ENCODE results near the gene LYG1. TPM values are rescaled to one million over a fixed set of nuclear protein-coding genes. Genes with fewer than 3 reads are reported as not detected.

Gene LYG1
- total and polyA plus RNA-seq, 2 donors (not counting 1 experiment from before 2014, with no cell fraction given): 0.44 to 0.50 TPM

DNA sequence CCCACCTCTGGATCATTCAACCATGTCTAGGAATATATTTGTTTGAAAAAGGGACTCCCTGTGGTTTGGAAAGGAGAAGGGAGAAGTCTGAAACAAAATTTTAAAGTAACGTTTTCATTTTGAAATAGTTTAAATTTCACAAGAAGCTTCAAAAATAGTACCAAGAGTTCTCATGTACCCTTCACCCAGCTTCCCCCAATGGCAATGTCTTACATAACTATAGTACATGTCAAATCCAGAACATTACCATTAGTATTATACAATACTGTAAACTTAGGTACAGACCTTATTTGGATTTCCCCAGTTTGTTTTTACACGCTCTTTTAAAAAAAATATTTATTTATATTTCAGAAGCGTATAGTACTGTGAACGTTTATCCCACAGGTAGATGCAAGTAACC lies 41.5 kb downstream of the LYG1 start:
- Histone ChIP-seq H4K20me1 (ENCODE audit: control insufficient read depth, extremely low read depth, insufficient read depth, low read length) (no peaks in the 10 kb centered on the region), H3K27me3 (ENCODE audit: control insufficient read depth, insufficient read depth, low read length) (no peaks in the 10 kb centered on the region), H3K36me3 (ENCODE audit: control insufficient read depth, insufficient read depth, low read length) (no peaks in the 10 kb centered on the region), H3K4me2 (ENCODE audit: extremely low read depth, insufficient read depth, low read length) (no peak overlapping the region), H3K9me3 (ENCODE audit: control insufficient read depth, insufficient read depth, low read depth, low read length) (no peaks in the 10 kb centered on the region), H3K27ac (ENCODE audit: insufficient read depth, low read length) (no peak overlapping the region), H3K9ac (ENCODE audit: insufficient read depth, low read length) (no peak overlapping the region), H3K79me2 (ENCODE audit: control insufficient read depth, insufficient read depth, low read length) (no peaks in the 10 kb centered on the region), H3K4me3 (replicated peaks in 1 of 4; ENCODE audit: control extremely low read depth in 1 of 4, insufficient read depth in 1 of 4, low read depth in 3 of 4, low read length in 4 of 4) (no peak overlapping the region), H3K4me1 (ENCODE audit: control insufficient read depth, extremely low read depth, insufficient read depth, low read length) (no peaks in the 10 kb centered on the region), H2AFZ (ENCODE audit: low read length) (no peak overlapping the region)
- DNase-seq (ENCODE audit: low read depth in 2 of 2): no peak
- TF ChIP-seq EZH2 (IDR thresholded peaks at IDR 0.05; ENCODE audit: low read length, missing control alignments) (no peak), CTCF (conservative IDR thresholded peaks at IDR 0.05 in 1 of 2, IDR thresholded peaks at IDR 0.05 in 1 of 2; ENCODE audit: low read depth in 1 of 2, low read length in 2 of 2) (no peak)

DNA sequence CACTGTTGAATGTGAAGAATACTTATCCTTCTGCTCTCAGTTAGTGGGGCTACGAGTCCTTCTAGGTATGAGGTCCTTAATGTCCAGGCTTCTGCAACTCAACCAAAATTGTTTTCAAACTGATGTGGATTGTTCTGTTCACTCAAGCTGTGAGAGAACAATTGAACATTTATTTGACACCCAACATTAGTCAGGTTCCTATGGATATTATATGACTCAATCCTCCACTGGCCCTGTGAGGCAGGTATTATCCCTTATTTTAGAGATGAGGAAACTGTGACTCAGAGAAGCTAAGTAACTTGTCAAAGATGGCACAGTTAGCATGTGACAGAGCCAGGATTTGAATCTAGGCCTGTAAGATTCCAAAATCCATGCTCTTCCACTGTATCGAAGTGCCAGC lies 44.3 kb downstream of the LYG1 start:
- H3K9me3 ChIP-seq (ENCODE audit: control insufficient read depth, insufficient read depth, low read depth, low read length): no peaks in the 10 kb centered on the region
- H3K4me2 ChIP-seq (ENCODE audit: extremely low read depth, insufficient read depth, low read length): no peak overlapping the region
- no peaks in the 10 kb centered on the region for H3K36me3 ChIP-seq (ENCODE audit: control insufficient read depth, insufficient read depth, low read length)
- no peaks in the 10 kb centered on the region for H4K20me1 ChIP-seq (ENCODE audit: control insufficient read depth, extremely low read depth, insufficient read depth, low read length)
- H3K27me3 ChIP-seq (ENCODE audit: control insufficient read depth, insufficient read depth, low read length): no peaks in the 10 kb centered on the region
- TF ChIP-seq CTCF (conservative IDR thresholded peaks at IDR 0.05 in 1 of 2, IDR thresholded peaks at IDR 0.05 in 1 of 2; ENCODE audit: low read depth in 1 of 2, low read length in 2 of 2) (no peak), EZH2 (IDR thresholded peaks at IDR 0.05; ENCODE audit: low read length, missing control alignments) (no peak)
- H2AFZ ChIP-seq (ENCODE audit: low read length): no peak overlapping the region
- no peaks in the 10 kb centered on the region for H3K79me2 ChIP-seq (ENCODE audit: control insufficient read depth, insufficient read depth, low read length)
- H3K9ac ChIP-seq (ENCODE audit: insufficient read depth, low read length): no peak overlapping the region
- no peaks in the 10 kb centered on the region for H3K4me1 ChIP-seq (ENCODE audit: control insufficient read depth, extremely low read depth, insufficient read depth, low read length)
- H3K4me3 ChIP-seq (replicated peaks in 1 of 4; ENCODE audit: control extremely low read depth in 1 of 4, insufficient read depth in 1 of 4, low read depth in 3 of 4, low read length in 4 of 4): no peak overlapping the region
- peak in 1 of 2 donors; percentile 4 for DNase-seq (ENCODE audit: low read depth in 2 of 2)
- no peak overlapping the region for H3K27ac ChIP-seq (ENCODE audit: insufficient read depth, low read length)

DNA sequence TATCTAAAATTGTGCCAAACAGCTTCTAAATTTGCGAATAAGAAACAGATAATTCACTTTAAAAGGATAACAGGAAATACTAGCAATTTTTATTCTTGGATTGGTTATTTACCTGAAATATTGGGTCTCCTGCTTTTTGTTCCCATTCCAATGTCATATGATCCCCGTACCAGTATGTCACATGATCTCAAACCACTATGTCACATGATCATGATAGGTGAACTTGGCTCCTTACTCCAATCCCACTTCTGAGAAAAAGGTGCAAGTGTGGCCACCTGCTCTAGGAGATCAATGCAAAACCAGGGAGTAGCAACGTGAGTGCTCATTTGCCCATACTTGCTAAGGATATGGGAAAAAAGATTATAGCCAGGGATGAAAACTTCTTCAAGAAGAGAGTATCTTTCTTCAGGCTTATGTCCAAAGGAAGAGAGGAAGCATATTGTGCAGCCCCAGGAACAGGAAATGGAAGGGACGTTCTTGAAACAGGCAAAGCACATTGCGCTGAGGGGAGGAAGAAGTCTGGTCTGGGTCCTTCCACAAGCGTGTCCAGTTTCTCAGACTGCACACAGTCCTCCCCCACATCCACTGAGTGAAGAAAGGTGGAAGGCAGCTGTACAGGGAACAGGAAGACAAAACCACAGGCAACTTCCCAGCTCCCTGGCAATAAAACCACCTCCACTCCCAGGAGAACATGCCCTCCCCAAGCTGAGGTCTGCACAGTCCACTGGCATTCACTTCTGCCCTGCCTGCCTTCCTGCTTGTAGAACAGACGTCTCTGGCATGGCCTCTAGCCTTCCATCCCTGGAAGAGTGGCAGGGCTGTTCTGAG lies 45.3 kb downstream of the LYG1 start, which contains the start of gene LYG2:
Gene LYG2 (minus strand): TSS at position 176 of the 828 bp plus-strand sequence. CDS start 1,406 bp downstream, outside the sequence.
- no peaks in the 10 kb centered on the region for H3K27me3 ChIP-seq (ENCODE audit: control insufficient read depth, insufficient read depth, low read length)
- no peak within 1 kb of the TSS for H3K9ac ChIP-seq (ENCODE audit: insufficient read depth, low read length)
- TF ChIP-seq EZH2 (IDR thresholded peaks at IDR 0.05; ENCODE audit: low read length, missing control alignments): no peak
- no peak for TF ChIP-seq CTCF (conservative IDR thresholded peaks at IDR 0.05 in 1 of 2, IDR thresholded peaks at IDR 0.05 in 1 of 2; ENCODE audit: low read depth in 1 of 2, low read length in 2 of 2)
- no peaks in the 10 kb centered on the region for H4K20me1 ChIP-seq (ENCODE audit: control insufficient read depth, extremely low read depth, insufficient read depth, low read length)
- H3K36me3 ChIP-seq (ENCODE audit: control insufficient read depth, insufficient read depth, low read length): no peaks in the 10 kb centered on the region
- no peak within 1 kb of the TSS for H3K4me2 ChIP-seq (ENCODE audit: extremely low read depth, insufficient read depth, low read length)
- H3K79me2 ChIP-seq (ENCODE audit: control insufficient read depth, insufficient read depth, low read length): no peaks in the 10 kb centered on the region
- no peak within 1 kb of the TSS for H2AFZ ChIP-seq (ENCODE audit: low read length)
- no peaks in the 10 kb centered on the region for H3K9me3 ChIP-seq (ENCODE audit: control insufficient read depth, insufficient read depth, low read depth, low read length)
- H3K4me1 ChIP-seq (ENCODE audit: control insufficient read depth, extremely low read depth, insufficient read depth, low read length): no peaks in the 10 kb centered on the region
- no peak within 1 kb of the TSS for H3K4me3 ChIP-seq (replicated peaks in 1 of 4; ENCODE audit: control extremely low read depth in 1 of 4, insufficient read depth in 1 of 4, low read depth in 3 of 4, low read length in 4 of 4)
- no peak for DNase-seq (ENCODE audit: low read depth in 2 of 2)
- no peak within 1 kb of the TSS for H3K27ac ChIP-seq (ENCODE audit: insufficient read depth, low read length)
